ENCODE results near the gene CELF2.

Gene CELF2

DNA sequence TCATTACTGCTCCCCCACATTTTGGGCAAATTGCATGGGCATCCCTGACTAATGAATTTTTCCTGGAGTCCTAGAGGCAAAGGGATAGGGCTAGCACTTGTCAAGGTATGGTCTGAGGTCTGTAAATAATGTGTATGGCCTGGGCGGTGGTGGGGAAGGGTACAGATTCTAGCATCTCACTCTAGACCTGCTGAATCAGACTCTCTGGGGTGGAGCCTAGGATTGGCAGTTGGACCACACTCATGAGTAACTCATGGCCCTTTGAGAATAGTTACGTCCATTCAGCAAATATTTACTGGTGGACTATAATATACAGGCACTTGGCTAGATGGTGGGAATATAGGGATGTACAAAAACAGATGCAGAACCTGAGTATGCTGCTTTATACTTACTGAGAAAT, 118.0 kb downstream of the CELF2 start:
- no peak for TF ChIP-seq EZH2phosphoT487 (IDR thresholded peaks at IDR 0.05; ENCODE audit: borderline replicate concordance, low read length)
- TF ChIP-seq, protein P1, sequence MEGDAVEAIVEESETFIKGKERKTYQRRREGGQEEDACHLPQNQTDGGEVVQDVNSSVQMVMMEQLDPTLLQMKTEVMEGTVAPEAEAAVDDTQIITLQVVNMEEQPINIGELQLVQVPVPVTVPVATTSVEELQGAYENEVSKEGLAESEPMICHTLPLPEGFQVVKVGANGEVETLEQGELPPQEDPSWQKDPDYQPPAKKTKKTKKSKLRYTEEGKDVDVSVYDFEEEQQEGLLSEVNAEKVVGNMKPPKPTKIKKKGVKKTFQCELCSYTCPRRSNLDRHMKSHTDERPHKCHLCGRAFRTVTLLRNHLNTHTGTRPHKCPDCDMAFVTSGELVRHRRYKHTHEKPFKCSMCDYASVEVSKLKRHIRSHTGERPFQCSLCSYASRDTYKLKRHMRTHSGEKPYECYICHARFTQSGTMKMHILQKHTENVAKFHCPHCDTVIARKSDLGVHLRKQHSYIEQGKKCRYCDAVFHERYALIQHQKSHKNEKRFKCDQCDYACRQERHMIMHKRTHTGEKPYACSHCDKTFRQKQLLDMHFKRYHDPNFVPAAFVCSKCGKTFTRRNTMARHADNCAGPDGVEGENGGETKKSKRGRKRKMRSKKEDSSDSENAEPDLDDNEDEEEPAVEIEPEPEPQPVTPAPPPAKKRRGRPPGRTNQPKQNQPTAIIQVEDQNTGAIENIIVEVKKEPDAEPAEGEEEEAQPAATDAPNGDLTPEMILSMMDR (IDR thresholded peaks at IDR 0.05; ENCODE audit: low read depth, low read length, poor library complexity, severe bottlenecking), result no peak
- Histone ChIP-seq H3K79me2 (ENCODE audit: control insufficient read depth, low read length) (no peaks in the 10 kb centered on the region), H3K4me2 (ENCODE audit: low read length) (no peak overlapping the region), H3K9me3 (ENCODE audit: control insufficient read depth, insufficient read depth, low read length) (no peaks in the 10 kb centered on the region; the same call in 1 of the 2 replicates), H4K20me1 (ENCODE audit: control insufficient read depth, insufficient read depth, low read depth, low read length) (no peaks in the 10 kb centered on the region), H3F3A (ENCODE audit: control insufficient read depth, insufficient read depth) (no peaks in the 10 kb centered on the region), H3K9me2 (replicated peaks; ENCODE audit: control insufficient read depth, low read length) (no peaks in the 10 kb centered on the region; the same call in 1 of the 2 replicates), H3K27ac (ENCODE audit: low read depth, low read length) (no peak overlapping the region), H3K27me3 (ENCODE audit: control insufficient read depth, low read length) (peaks cover 58% of the 10 kb centered on the region), H3K4me3 (ENCODE audit: low read length) (no peak overlapping the region), H3K4me1 (ENCODE audit: control insufficient read depth, low read length) (no peaks in the 10 kb centered on the region), H3K36me3 (ENCODE audit: control insufficient read depth, low read length) (no peaks in the 10 kb centered on the region)

DNA sequence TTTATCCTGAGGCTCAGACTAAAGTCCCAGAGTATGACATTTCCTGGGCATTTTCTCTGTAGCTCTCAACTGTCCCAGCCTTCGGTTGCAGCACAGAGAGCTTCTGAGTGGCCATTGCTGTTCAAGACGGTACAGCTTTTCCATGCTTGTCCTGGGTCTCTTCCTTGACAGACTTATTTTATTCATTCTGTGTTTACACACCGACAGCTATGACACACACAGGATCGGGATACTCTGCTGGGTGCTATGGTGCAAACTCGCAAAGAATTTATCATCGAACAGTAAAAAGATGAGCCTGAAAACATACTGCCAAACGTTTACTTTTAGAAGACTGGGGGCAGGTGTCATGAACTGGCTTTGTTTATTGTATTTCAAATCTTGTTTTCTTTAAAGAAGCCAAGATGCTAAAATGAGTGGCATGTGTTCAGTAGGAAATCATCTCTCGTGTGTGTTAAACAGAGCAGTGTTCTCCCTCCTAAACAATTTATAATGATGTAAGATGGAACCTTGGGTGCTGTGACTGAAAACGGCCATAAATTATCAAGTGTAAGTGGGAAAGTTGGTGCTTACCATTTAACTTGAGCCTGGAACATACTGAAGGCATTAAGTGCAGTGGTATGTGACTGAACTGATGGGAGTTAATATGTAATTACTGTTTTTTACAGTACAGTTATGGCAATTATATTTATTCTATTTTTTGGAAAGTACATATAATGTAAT, 120.8 kb downstream of the CELF2 start:
- Histone ChIP-seq H3K27me3 (ENCODE audit: control insufficient read depth, low read length) (peaks cover 41% of the 10 kb centered on the region), H3K79me2 (ENCODE audit: control insufficient read depth, low read length) (no peaks in the 10 kb centered on the region), H3F3A (ENCODE audit: control insufficient read depth, insufficient read depth) (no peaks in the 10 kb centered on the region), H3K9me2 (replicated peaks; ENCODE audit: control insufficient read depth, low read length) (no peaks in the 10 kb centered on the region), H3K4me2 (ENCODE audit: low read length) (no peak overlapping the region), H3K27ac (ENCODE audit: low read depth, low read length) (no peak overlapping the region), H3K4me1 (ENCODE audit: control insufficient read depth, low read length) (peaks cover 3% of the 10 kb centered on the region; the same call in 1 of the 2 replicates), H3K9me3 (ENCODE audit: control insufficient read depth, insufficient read depth, low read length) (no peaks in the 10 kb centered on the region), H3K4me3 (ENCODE audit: low read length) (no peak overlapping the region), H4K20me1 (ENCODE audit: control insufficient read depth, insufficient read depth, low read depth, low read length) (no peaks in the 10 kb centered on the region), H3K36me3 (ENCODE audit: control insufficient read depth, low read length) (no peaks in the 10 kb centered on the region)
- TF ChIP-seq, protein P1 (IDR thresholded peaks at IDR 0.05; ENCODE audit: low read depth, low read length, poor library complexity, severe bottlenecking), result no peak
- no peak for TF ChIP-seq EZH2phosphoT487 (IDR thresholded peaks at IDR 0.05; ENCODE audit: borderline replicate concordance, low read length)

DNA sequence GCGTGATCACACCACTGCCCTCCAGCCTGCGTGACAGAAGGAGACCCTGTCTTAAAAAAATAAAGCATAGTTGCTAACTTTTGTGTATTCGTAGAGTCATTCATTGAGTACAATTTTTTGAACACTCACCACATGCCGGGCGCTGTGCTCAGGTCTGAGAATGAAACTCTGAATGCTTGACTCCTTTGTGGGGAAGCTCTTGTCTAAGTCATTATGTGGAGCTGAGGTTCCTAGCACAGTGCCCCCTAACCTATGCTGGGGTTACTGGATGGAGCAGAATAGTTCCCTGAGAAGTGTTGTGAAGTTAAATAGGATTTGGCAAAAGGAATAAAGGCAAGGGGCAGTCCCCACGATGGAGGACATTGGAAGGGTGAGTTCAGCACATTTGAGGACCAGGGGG, 123.3 kb downstream of the CELF2 start:
- H3K36me3 ChIP-seq (ENCODE audit: control insufficient read depth, low read length), result no peaks in the 10 kb centered on the region
- H3K79me2 ChIP-seq (ENCODE audit: control insufficient read depth, low read length), result no peaks in the 10 kb centered on the region
- TF ChIP-seq, protein P1 (IDR thresholded peaks at IDR 0.05; ENCODE audit: low read depth, low read length, poor library complexity, severe bottlenecking), result no peak
- no peak for TF ChIP-seq EZH2phosphoT487 (IDR thresholded peaks at IDR 0.05; ENCODE audit: borderline replicate concordance, low read length)
- H3K4me1 ChIP-seq (ENCODE audit: control insufficient read depth, low read length), result peaks cover 15% of the 10 kb centered on the region
- H3K4me2 ChIP-seq (ENCODE audit: low read length), result no peak overlapping the region
- no peaks in the 10 kb centered on the region for H3F3A ChIP-seq (ENCODE audit: control insufficient read depth, insufficient read depth)
- H3K27me3 ChIP-seq (ENCODE audit: control insufficient read depth, low read length), result peaks cover 23% of the 10 kb centered on the region
- no peaks in the 10 kb centered on the region for H3K9me2 ChIP-seq (replicated peaks; ENCODE audit: control insufficient read depth, low read length)
- H4K20me1 ChIP-seq (ENCODE audit: control insufficient read depth, insufficient read depth, low read depth, low read length), result no peaks in the 10 kb centered on the region
- no peak overlapping the region for H3K4me3 ChIP-seq (ENCODE audit: low read length)
- no peak overlapping the region for H3K27ac ChIP-seq (ENCODE audit: low read depth, low read length)
- no peaks in the 10 kb centered on the region for H3K9me3 ChIP-seq (ENCODE audit: control insufficient read depth, insufficient read depth, low read length)

All from DOHH2 (cell line).